H1 (cell line): ENCODE measurements around the gene RCBTB2. TPM values are rescaled to one million over a fixed set of nuclear protein-coding genes. Genes with fewer than 3 reads are reported as not detected.

Experiments used
- CBX8 ChIP-seq: fragments of 300-800, 300-1000 bp; sonication (generic); IDR thresholded peaks from 2 replicates; pipeline ENCODE4 v1.7.1; 2016; ENCODE audit warnings: low read depth, low read length, borderline replicate concordance
- CEBPB ChIP-seq: IDR thresholded peaks from 2 replicates; pipeline ENCODE4 v1.6.1; 2012; ENCODE audit warnings: low read depth, low read length
- CREB1 ChIP-seq: IDR thresholded peaks from 2 replicates; pipeline ENCODE4 v1.6.1; 2012; ENCODE audit warnings: inconsistent platforms
- SIN3A ChIP-seq, 2 experiments: IDR thresholded peaks in 1 of 2; conservative IDR thresholded peaks in 1 of 2; 2 replicates each; pipeline ENCODE4 v1.6.1; 2011 to 2012; ENCODE audit warnings: low read length in 2 of 2, improper control_type of control experiment in 1 of 2, low read depth in 1 of 2, mild to moderate bottlenecking in 1 of 2
- TAF1 ChIP-seq: IDR thresholded peaks from 2 replicates; pipeline ENCODE4 v1.6.1; 2011; ENCODE audit warnings: mild to moderate bottlenecking, low read depth, low read length
- TCF12 ChIP-seq: IDR thresholded peaks from 2 replicates; pipeline ENCODE4 v1.6.1; 2011; ENCODE audit warnings: low read depth, mild to moderate bottlenecking, low read length
- polyA plus RNA-seq, 7 experiments: library from polyadenylated mRNA; depleted of rRNA in 3 of 7; stranded (reverse) in 5 of 7; unstranded in 2 of 7; fragments of >200 nt in 5 of 7; fragments of 200-250 nt in 2 of 7; gene quantifications; 1 replicate in 5 of 7; 2 replicates in 1 of 7; 4 replicates in 1 of 7; pipeline versions ENCODE4 v1.2.1 to v1.2.3, GENCODE V29; 2011 to 2013; ENCODE audit warnings: missing spikeins in 2 of 7, mixed read lengths in 2 of 7
- total RNA-seq: library from RNA; stranded (reverse); fragmentation: NEBNext Ultra II Directional; extraction: Animal tissue kit (Norgen Biotek cat#: 25700); gene quantifications from 2 replicates; pipeline ENCODE4 v1.2.1, GENCODE V29; 2021

RCBTB2 gene
- total and polyA plus RNA-seq, 2 of the 8 experiments (the other 6 are each of a cell fraction or from before 2014, with no cell fraction given), result 5.2 to 8.4 TPM

DNA sequence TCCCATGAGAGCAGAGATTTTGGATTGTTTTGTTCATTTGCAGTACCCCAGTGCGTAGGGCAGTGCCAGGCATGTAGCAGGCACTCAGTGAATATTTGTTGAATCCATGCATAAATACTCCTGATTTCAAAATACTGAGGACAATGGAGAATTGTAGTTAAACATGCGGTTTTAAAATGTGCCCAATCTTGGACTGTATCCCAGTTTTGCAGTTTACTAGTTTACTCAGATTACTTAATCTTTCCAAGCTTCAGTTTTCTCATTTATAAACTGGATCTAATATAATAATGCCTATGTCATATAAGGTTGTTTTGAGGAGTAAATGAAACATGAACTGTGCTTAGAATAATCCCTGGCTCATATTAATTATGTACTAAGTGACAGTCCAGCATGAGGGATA is 39.0 kb downstream of the RCBTB2 start (continued):
- no peak for TF ChIP-seq SIN3A (conservative IDR thresholded peaks at IDR 0.05 in 1 of 2, IDR thresholded peaks at IDR 0.05 in 1 of 2; ENCODE audit: low read depth in 1 of 2, low read length in 2 of 2)
- no peak for TF ChIP-seq CBX8
- no peak for TF ChIP-seq CREB1
- no peak for TF ChIP-seq TAF1
- TF ChIP-seq TCF12, result no peak
- TF ChIP-seq CEBPB, result no peak
